Astrocyte of the spinal cord (primary cell): Measurements from ENCODE around the gene SMCO3.

Experiments used
- DNase-seq: peaks from one replicate; pipeline ENCODE4 v3.0.0; 2011; ENCODE audit warnings: low read depth, low spot score
- H3K4me3 ChIP-seq: 2 replicates; pipeline ENCODE4 v1.5.1; 2011; ENCODE audit warnings: low read depth, mild to moderate bottlenecking, low read length, moderate library complexity
- in situ Hi-C: cut with HindIII; loops from 2 replicates; pipeline ENCODE4 v1.10.0; 2017; ENCODE audit warnings: low sequenced_read_pairs
- TF ChIP-seq, protein P1 (sequence below): IDR thresholded peaks from 2 replicates; pipeline ENCODE4 v1.5.1; 2012; ENCODE audit warnings: low read depth, mild to moderate bottlenecking, low read length, inconsistent platforms

The SMCO3 gene

DNA sequence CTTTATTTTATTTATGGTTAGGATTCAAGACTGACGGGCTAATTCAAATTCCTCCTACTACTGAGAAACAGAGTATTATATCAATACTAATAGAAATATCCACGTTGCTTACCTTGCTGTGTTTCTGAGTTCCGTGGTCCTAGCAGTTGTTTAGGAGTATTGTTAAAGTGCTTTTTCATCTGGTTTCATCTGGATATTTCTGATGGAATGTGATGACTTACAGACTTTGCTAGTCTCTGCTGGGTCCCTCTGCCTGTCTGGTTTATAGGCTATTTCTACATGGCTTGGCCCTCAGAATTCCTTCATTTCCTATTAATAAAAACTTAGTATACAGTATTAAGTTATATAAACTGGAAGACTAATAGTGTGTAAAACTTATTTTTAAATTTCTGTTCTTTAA is at the start of gene SMCO3:
Gene SMCO3, minus strand, starts transcription at position 169 of the 400 bp plus-strand sequence. CDS start 7,502 bp downstream, outside the sequence.
- no peak within 1 kb of the TSS for H3K4me3 ChIP-seq
- TF ChIP-seq, protein P1, sequence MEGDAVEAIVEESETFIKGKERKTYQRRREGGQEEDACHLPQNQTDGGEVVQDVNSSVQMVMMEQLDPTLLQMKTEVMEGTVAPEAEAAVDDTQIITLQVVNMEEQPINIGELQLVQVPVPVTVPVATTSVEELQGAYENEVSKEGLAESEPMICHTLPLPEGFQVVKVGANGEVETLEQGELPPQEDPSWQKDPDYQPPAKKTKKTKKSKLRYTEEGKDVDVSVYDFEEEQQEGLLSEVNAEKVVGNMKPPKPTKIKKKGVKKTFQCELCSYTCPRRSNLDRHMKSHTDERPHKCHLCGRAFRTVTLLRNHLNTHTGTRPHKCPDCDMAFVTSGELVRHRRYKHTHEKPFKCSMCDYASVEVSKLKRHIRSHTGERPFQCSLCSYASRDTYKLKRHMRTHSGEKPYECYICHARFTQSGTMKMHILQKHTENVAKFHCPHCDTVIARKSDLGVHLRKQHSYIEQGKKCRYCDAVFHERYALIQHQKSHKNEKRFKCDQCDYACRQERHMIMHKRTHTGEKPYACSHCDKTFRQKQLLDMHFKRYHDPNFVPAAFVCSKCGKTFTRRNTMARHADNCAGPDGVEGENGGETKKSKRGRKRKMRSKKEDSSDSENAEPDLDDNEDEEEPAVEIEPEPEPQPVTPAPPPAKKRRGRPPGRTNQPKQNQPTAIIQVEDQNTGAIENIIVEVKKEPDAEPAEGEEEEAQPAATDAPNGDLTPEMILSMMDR: no peak
- in situ Hi-C loops: no loop called here
- no peak for DNase-seq

DNA sequence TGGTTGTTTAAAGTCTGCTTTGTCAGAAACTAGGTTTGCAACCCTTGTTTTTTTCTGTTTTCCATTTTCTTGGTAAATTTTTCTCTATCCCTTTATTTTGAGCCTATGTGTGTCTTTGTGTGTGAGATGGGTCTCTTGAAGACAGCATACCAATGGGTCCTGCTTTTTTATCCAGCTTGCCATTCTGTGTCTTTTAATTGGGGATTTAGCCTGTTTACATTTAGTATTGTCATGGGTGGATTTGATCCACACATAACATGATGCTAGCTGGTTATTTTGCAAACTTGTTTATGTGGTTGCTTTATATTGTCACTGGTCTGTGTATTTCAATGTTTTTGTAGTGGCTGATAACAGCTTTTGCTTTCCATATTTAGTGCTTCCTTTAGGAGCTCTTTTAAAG is 46.5 kb upstream of the SMCO3 start:
- no peak for DNase-seq
- in situ Hi-C loops: no loop called here
- TF ChIP-seq, protein P1: no peak
- no peak overlapping the region for H3K4me3 ChIP-seq

DNA sequence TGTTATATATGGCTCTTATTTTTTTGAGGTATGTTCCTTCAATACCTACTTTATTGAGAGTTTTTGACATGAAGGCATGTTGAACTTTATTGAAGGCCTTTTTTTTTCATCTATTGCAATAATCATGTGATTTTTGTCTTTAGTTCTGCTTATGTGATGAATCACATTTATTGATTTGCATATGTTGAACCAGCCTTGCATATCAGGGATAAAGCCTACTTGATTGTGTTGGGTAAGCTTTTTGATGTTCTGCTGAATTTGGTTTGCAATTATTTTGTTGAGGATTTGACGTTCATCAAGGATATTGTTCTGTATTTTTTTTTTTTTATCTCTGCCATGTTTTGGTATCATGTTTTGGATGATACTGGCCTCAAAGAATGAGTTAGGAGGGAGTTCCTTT is 44.5 kb upstream of the SMCO3 start:
- DNase-seq: no peak
- TF ChIP-seq, protein P1: no peak
- in situ Hi-C loops: no loop called here
- no peak overlapping the region for H3K4me3 ChIP-seq

DNA sequence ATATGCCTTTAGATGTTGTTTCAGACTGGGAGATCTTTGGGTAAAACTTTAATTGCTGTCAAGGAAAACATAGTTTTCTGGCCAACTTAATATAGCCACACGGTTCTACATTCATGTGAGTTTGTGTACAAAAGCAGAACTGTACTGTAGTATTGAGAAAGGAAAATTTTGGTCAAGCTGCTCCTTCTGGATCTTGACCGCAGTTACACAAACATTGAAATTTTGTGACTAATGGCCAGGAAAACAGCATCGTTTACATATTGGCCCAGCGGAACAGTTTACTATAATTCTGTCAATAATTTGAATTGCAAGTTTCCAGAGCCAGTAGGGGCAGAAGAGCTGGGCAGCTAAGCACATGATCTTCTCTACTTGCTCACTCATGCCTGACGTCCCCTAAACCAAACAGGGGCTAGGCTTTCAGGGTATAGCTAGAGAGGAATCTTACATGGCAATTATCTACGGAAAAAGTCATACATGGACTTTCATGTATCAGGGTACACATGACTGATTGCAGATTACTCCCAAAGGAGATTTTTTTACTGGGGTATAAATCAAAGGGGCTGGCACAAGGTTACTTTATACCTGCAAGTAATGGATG is 40.7 kb upstream of the SMCO3 start:
- DNase-seq: no peak

DNA sequence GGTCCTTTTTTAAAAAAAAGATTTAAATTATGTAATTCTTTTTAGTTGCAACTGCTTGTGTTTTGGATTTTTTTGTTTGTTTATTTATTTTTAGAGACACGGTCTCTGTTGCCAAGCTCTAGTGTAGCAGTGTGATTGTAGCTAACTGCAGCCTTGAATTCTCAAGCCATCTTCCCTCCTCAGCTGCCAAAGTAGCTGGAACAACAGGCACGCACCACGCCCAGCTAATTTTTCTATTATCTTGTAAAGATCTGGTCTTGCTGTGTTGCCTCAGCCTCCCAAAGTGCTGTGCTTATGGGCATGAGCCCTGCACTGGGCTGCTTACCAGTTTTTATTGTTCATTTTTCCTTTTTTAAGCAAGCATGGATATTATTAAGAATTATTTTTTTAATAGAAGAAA is 40.0 kb upstream of the SMCO3 start:
- H3K4me3 ChIP-seq: no peak overlapping the region
- TF ChIP-seq, protein P1: no peak
- no peak for DNase-seq
- in situ Hi-C loops: no loop called here

More for the DNA sequence above, 40.7 kb upstream of the SMCO3 start:
- H3K4me3 ChIP-seq: no peak overlapping the region
- TF ChIP-seq, protein P1: no peak
- in situ Hi-C loops: no loop called here

DNA sequence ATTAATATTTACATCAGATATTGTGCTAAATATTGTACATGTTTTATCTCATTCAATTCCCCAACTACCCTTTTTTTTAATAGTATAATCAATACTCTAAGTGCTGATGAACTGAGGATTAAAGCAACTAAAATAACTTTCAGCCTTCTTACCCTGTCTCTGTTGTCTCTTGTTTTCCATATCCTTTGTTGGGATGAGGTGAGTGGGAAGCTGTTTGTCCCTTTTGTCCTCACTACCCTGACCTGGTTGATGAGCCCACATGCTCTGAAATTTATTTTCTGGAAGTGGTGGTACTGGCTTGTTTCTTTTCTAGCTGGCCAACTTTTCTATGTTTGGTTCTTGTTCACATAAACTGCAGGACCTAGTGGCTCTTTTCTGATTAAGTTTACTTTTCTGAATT is 38.9 kb upstream of the SMCO3 start:
- TF ChIP-seq, protein P1: no peak
- DNase-seq: no peak
- in situ Hi-C loops: no loop called here
- H3K4me3 ChIP-seq: no peak overlapping the region
